GM21447 (cell line): ENCODE results near the gene ADD1.
A peak's percentile ranks its signal among the peaks of the same experiment; 100 is the strongest.
"Not testable (repeated sequence)": the region's sequence is repeated elsewhere in the genome, so short reads cannot be mapped to it uniquely, and the experiment has no call there.

Source experiments
- ATAC-seq: cut with Tn5 transposase; IDR thresholded peaks from one replicate; pipeline ENCODE4 v1.9.1; 2021; ENCODE audit not compliant: unreplicated experiment

The ADD1 gene

GRCh38 chr4:2932321-2932950, 88.8 kb downstream of the ADD1 start:
- ATAC-seq, result peak; percentile 1

- ATAC-seq, result no peak
These were observed 89.4 kb downstream of the ADD1 start for GRCh38 chr4:2932951-2933565.

DNA sequence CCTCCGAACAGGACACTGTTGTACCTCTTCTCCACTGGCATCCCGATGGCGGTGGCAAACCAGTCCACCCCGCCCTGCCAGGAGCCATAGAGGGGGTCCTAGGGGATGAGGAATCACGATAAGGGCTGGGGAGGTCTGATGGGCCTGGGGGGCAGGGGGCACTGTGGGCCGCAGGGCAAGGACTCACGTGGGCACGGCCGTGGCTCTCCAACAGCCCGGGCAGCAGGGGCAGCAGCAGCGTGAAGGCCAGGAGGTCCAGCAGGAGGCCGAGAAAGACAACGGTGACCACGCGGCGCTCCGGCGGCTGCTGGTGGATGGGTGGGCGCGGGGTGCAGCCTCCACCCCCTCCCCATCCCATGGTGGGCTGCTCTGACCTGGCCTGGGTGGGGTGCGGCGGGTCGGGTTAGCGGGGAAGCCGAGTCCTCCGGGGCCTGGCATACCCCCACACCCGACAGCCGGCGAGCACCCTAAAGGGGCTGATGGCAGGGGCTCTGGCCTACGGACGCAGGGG, 90.0 kb downstream of the ADD1 start:
- ATAC-seq, result no peak

GRCh38 chr4:2934077-2934812, 90.6 kb downstream of the ADD1 start:
- no peak for ATAC-seq

DNA sequence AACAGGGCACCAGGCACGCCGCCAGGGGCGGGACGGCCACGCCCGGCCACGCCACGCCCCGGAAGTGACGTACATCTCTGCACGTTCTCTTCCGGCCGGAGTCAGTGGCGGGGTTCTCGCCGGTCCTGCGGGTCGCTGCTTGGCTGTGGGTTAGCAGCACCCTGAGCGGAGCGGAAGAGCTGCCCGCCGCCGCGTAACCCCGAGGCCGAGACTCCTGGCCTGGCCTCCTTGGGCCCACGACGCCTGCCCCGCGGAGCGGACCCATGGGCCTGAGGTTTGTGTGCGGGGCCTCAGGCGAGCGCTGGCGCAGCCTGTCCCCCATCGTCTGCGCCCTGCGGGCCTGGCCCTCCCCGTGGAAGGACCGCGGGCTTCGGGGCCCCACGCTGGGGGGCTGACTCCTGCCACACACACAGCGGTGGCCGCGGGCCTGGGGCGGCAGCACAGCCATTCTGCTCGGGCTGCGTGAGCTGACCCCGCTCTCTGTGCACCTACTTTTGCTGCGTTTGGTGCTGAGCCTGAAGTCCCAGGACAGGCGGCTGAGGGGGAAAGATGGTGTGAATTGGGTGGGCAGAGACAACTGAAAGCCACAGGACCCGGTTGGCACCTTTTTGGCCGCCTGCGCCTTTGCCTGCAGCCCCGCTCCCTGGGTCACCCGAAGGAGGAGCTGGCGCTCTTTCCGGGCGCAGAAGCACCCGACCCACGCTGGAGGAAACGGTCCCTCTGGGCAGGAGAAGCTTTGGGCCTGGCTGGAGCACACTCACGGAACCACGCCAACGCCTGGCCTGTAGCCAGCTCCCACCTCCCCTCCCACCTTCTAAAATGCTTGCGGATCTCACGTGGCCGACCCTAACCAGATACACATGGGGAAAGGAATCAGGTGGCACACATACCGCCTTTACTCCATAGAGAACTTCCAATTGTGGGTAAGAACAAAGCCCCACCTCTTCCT, 91.4 kb downstream of the ADD1 start:
- ATAC-seq, result peak; percentile 30

DNA sequence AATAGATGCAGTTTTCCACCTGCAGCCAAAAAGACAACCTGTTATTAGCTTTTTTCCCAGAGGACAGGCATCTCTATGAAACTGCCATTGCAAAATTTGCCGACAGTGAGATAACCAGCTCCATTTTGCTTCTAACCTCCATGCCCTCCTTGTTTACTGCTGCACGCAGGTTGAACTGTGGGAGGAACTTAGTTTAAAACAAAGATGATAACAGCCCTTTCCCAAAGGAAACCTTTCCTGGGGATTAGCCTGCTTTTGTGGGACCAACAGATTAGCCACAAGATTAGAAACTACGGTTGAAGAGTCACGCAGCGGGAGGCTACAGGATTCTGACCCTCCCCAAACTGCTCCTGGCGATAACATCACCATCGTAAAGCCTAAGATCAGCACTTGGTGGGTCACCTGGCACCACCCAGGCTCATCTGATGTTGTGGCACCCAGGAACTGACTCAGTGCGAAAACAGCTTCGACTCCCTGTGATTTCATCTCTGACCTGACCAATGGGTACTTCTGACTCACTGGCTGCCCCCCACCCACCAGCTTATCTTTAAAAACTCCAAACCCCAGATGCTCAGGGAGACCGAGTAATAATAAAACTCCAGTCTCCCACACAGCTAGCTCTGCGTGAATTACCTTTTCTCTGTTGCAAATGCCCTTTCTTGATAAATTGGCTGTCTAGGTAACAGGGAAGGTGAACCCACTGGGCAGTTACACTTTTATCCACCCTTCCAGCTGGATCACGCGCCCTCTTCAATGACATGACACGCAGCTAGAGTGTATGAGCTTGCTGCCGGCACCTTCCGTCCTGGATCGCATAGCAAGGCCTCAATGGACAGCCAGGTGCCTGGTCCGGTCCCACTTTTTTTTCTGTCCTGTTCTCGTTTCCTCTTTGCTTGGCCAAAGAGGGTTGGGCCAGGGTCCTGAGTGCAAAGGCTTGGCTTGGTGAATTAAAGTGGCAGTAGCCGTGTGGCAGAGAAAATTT, 92.4 kb downstream of the ADD1 start:
- no peak for ATAC-seq

DNA sequence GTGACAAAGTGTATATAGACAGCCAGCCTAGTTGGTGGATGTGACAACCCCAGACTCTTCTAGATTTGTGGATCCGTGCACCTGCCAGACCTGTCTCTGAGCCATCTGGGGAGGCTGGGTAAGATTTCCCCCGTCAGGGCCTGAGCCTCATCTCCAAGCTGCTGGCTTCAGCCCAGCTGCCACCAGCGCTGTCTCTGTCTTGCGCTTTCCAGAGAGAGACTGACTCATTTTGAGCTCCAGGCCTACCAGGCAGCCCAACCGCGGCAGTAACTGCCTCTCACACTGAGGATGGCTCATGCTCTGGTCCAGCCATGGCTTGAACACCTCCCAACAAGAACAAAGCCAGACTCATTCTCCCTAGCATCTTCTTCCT, 93.1 kb downstream of the ADD1 start:
- ATAC-seq, result peak; percentile 26

GRCh38 chr4:2937146-2937857, 93.7 kb downstream of the ADD1 start:
- no peak for ATAC-seq

- ATAC-seq, result no peak
These were observed 94.3 kb downstream of the ADD1 start for GRCh38 chr4:2937986-2938385.

DNA sequence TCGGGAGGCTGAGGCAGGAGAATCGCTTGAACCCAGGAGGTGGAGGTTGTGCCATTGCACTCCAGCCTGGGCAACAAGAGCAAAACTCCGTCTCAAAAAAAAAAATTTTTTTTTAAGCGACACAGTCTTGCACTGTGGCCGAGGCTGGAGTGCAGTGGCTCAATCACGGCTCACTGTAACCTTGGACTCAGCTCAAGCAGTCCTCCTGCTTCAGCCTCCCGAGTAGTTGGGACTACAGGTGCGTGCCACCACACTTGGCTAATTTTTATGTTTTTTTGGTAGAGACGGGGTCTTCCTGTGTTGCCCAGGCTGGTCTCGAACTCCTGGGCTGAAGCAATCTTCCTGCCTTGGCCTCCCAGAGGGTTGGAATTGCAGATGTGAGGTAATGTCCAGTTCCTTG, 94.8 kb downstream of the ADD1 start:
- not testable (repeated sequence) for ATAC-seq

- ATAC-seq, result no peak
These were observed 95.3 kb downstream of the ADD1 start for GRCh38 chr4:2938906-2939305.

GRCh38 chr4:2939383-2940243, 96.0 kb downstream of the ADD1 start:
- ATAC-seq, result no peak

GRCh38 chr4:2940267-2941137, 96.9 kb downstream of the ADD1 start:
- no peak for ATAC-seq

- no peak for ATAC-seq
These were observed 97.7 kb downstream of the ADD1 start for GRCh38 chr4:2941138-2942036.

DNA sequence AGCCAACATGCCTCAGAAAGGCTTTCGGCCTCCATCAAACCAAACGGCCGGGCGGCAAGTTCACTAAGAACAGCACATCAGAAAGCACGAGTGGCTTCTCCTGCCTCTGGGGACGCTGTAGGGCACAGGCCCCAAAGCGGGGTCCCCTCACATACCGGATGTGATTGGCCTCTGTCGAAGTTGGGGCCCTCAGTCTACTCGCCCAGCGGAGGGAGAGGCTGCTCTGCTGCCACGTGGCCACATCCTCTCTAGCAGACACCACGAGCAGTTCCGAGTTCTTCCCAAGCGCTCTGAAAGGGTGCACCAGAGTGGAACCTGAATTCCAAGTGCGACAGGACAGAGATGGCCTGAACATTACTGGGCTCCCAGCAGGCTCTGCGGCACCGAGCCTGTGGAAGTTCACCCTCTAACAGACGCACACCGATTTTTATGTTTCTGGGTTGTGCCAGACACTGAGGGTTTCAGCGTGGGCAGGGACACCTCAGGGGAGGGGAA, 98.4 kb downstream of the ADD1 start:
- no peak for ATAC-seq
